Keratinocyte (primary cell): ENCODE measurements around the gene PLA2G2E.

Experiments
- EZH2 ChIP-seq: IDR thresholded peaks from one replicate; pipeline ENCODE4 v1.6.1; 2012; ENCODE audit warnings: inconsistent platforms, mild to moderate bottlenecking, low read length, moderate library complexity
- TF ChIP-seq, protein P1 (sequence below), 3 experiments: IDR thresholded peaks in 1 of 3; conservative IDR thresholded peaks in 1 of 3; optimal IDR thresholded peaks in 1 of 3; 2 replicates in 2 of 3; 3 replicates in 1 of 3; pipeline versions ENCODE3 to v1.5.1; 2011; ENCODE audit warnings: low read length in 3 of 3, mild to moderate bottlenecking in 3 of 3, moderate library complexity in 2 of 3, control low read depth in 1 of 3, inconsistent platforms in 1 of 3; ENCODE audit not compliant: insufficient read depth in 2 of 3; ENCODE audit errors: extremely low read depth in 1 of 3

DNA sequence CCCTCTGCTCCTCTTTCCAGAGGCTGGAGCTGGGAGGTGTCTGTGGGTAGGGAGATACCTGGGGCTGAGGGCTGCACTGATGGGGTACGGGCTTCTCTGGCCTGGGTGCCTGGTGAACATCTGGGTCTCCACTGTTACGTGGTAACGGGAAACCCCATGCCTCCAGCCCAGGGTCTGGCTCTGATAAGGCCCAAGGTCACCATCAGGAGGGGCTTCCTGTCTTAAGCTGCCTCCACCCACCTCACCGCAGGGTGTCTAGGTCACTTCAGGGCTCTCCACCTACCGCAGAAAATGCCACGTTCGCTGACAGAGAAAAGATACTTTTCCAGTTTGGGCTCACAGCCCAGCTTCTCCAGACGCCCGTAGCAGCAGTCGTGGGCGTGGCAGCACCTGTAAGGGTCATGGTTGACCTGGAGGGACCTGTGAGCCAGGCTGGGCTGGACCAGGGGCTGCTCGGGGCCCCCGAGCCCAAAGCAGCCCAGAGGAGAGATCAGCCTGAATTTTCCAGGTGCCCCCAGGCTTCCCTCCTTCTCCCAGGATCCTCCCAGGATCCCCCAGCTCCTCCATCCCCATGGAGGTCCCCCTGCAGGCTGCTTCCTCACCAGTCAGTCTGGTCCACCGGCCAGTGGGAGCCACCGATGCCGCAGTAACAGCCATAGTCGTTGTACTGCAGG, 1.3 kb downstream of the PLA2G2E start:
- TF ChIP-seq, protein P1, sequence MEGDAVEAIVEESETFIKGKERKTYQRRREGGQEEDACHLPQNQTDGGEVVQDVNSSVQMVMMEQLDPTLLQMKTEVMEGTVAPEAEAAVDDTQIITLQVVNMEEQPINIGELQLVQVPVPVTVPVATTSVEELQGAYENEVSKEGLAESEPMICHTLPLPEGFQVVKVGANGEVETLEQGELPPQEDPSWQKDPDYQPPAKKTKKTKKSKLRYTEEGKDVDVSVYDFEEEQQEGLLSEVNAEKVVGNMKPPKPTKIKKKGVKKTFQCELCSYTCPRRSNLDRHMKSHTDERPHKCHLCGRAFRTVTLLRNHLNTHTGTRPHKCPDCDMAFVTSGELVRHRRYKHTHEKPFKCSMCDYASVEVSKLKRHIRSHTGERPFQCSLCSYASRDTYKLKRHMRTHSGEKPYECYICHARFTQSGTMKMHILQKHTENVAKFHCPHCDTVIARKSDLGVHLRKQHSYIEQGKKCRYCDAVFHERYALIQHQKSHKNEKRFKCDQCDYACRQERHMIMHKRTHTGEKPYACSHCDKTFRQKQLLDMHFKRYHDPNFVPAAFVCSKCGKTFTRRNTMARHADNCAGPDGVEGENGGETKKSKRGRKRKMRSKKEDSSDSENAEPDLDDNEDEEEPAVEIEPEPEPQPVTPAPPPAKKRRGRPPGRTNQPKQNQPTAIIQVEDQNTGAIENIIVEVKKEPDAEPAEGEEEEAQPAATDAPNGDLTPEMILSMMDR (optimal IDR thresholded peaks at IDR 0.05 in 1 of 3, IDR thresholded peaks at IDR 0.05 in 1 of 3, conservative IDR thresholded peaks at IDR 0.05 in 1 of 3; ENCODE audit: extremely low read depth in 1 of 3, insufficient read depth in 2 of 3, low read length in 3 of 3), result no peak
- no peak for TF ChIP-seq EZH2
